GM12801 (cell line): ENCODE measurements around the gene DUSP21.

Experiments
- TF ChIP-seq, protein P1 (sequence below): IDR thresholded peaks from one replicate; pipeline ENCODE4 v1.5.1; 2011; ENCODE audit warnings: control low read depth; ENCODE audit not compliant: insufficient read length; ENCODE audit errors: extremely low read depth

DUSP21 gene

DNA sequence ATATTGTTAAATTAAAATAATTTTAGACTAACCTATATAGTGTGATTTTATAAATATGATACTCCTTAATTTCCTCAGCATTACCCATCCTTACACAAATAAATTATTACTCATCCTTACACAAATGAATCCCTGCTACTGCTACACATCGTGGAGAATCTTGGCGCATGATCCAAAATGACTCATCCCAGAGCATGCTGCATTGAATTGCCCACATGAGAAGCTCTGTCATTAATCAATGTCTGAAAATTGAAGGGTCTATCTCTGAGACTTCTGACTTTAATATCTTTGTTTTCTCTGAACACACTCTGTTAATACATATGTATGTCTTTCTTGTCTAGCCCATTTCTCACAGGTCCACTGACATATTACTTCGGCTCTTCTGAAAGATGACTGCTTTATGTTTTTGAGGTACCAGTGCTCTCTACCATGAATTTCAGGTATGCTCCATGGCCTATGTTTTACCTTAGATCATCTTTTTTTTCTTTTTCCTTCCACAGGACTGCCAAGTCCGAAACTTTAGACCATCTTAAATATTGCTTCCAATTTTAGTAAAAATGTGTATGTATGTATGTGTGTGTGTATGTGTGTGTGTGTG lies 15.7 kb upstream of the DUSP21 start:
- TF ChIP-seq, protein P1, sequence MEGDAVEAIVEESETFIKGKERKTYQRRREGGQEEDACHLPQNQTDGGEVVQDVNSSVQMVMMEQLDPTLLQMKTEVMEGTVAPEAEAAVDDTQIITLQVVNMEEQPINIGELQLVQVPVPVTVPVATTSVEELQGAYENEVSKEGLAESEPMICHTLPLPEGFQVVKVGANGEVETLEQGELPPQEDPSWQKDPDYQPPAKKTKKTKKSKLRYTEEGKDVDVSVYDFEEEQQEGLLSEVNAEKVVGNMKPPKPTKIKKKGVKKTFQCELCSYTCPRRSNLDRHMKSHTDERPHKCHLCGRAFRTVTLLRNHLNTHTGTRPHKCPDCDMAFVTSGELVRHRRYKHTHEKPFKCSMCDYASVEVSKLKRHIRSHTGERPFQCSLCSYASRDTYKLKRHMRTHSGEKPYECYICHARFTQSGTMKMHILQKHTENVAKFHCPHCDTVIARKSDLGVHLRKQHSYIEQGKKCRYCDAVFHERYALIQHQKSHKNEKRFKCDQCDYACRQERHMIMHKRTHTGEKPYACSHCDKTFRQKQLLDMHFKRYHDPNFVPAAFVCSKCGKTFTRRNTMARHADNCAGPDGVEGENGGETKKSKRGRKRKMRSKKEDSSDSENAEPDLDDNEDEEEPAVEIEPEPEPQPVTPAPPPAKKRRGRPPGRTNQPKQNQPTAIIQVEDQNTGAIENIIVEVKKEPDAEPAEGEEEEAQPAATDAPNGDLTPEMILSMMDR, result no peak

GRCh38 chrX:44829832-44830231 lies 14.0 kb upstream of the DUSP21 start:
- TF ChIP-seq, protein P1, result no peak

DNA sequence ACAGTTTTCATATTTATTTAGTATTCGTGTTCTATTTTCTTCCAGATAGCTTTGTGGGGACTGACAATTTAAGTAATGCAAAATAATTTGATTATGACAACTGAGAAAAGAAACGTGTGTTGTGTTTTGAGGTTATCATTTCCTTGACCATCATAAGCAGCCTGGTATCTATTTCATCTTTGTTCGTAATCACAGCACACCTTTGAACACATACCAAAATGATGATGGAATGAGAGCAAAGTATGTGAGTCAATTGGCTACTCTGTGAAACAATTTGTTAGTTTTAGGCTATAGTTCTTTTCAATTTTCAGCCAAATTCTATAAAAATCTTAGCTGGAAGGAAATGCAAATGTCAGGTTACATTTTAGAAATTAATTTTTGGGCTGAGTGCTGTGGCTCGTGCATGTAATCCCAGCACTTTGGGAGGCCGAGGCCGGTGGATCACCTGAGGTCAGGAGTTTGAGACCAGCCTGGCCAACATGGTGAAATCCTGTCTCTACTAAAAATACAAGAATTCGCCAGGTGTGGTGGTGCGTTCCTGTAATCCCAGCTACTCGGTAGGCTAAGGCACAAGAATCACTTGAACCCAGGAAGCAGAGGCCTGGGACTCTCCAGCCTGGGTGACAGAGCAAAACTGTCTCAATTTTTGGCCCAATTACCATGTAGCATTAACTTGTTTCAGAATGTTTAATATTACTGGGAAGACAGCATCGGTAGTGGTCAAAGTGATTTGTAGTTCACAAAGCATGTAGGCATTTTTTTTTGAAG lies 1.1 kb upstream of the DUSP21 start:
- TF ChIP-seq, protein P1, result no peak

- TF ChIP-seq, protein P1, result no peak
Observed at GRCh38 chrX:44843318-44843702, 511 bp upstream of the DUSP21 start.

- TF ChIP-seq, protein P1, result no peak
Observed at GRCh38 chrX:44844204-44844603, 383 bp downstream of the DUSP21 start.

GRCh38 chrX:44871114-44871645 lies 27.4 kb downstream of the DUSP21 start:
- TF ChIP-seq, protein P1, result no peak

GRCh38 chrX:44871931-44872820 lies 28.4 kb downstream of the DUSP21 start:
- TF ChIP-seq, protein P1, result no peak
